Ishikawa (cell line): Measurements from ENCODE around the gene BBS7.

ENCODE experiments used
- CEBPB ChIP-seq: IDR thresholded peaks from 2 replicates; pipeline ENCODE4 v1.6.1; 2012
- CREB1 ChIP-seq: IDR thresholded peaks from 2 replicates; pipeline ENCODE4 v1.6.1; 2012; ENCODE audit warnings: low read depth
- EGR1 ChIP-seq: IDR thresholded peaks from 2 replicates; pipeline ENCODE4 v1.6.1; 2012
- EP300 ChIP-seq: IDR thresholded peaks from 2 replicates; pipeline ENCODE4 v1.6.1; 2012; ENCODE audit warnings: borderline replicate concordance
- FOXM1 ChIP-seq: IDR thresholded peaks from 2 replicates; pipeline ENCODE4 v1.6.1; 2012; ENCODE audit warnings: low read depth, borderline replicate concordance
- NFIC ChIP-seq: IDR thresholded peaks from 2 replicates; pipeline ENCODE4 v1.6.1; 2012
- RAD21 ChIP-seq: IDR thresholded peaks from 2 replicates; pipeline ENCODE4 v1.6.1; 2012; ENCODE audit warnings: low read depth
- REST ChIP-seq: IDR thresholded peaks from 2 replicates; pipeline ENCODE4 v1.6.1; 2012; ENCODE audit warnings: low read depth, mild to moderate bottlenecking
- TAF1 ChIP-seq: IDR thresholded peaks from 2 replicates; pipeline ENCODE4 v1.6.1; 2012; ENCODE audit warnings: low read depth, mild to moderate bottlenecking
- TCF12 ChIP-seq: IDR thresholded peaks from 2 replicates; pipeline ENCODE4 v1.6.1; 2012; ENCODE audit warnings: low read depth
- TEAD4 ChIP-seq: IDR thresholded peaks from 2 replicates; pipeline ENCODE4 v1.6.1; 2012
- USF1 ChIP-seq: IDR thresholded peaks from 2 replicates; pipeline ENCODE4 v1.6.1; 2012
- YY1 ChIP-seq: IDR thresholded peaks from 2 replicates; pipeline ENCODE4 v1.6.1; 2012; ENCODE audit warnings: low read depth
- ZBTB7A ChIP-seq: IDR thresholded peaks from 2 replicates; pipeline ENCODE4 v1.6.1; 2012; ENCODE audit warnings: low read depth
- TF ChIP-seq, protein P1 (sequence below): IDR thresholded peaks from 2 replicates; pipeline ENCODE4 v1.6.1; 2012

BBS7 gene

DNA sequence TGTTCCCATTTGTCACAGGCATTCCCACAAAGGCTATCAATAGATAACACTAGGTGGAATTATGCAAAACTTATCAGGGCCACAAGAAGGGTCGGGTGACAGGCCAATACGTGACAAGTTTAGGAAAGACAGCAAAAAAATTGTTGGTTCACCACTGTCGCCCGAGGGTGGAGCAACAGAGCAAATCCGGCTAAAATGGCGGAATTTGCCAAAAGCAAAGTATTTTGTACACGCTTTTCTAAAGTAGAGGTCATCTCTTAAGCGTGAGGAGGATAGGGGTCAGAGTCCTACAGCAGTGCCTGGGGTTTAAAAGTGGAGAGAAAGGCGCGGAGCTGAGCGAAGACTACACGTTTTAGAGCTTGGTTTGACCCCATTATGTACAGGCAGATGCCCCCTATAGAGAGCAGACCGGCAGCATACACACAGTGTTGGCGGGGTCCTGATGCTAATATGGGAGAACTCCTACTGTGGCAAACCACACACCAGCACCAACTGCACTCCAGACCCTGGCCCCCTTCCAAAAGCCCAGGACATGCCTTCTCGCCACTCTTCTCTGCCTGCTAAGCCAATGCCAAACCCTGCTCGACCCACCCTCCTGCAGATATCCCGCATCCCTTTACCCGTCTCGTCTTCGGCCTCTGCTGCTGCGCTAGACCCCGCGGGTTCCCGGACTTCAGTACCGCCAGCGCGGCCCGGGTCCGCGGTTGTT, 47.3 kb downstream of the BBS7 start:
- TF ChIP-seq NFIC (peak; percentile 32; the same call in 1 of the 2 replicates), RAD21 (no peak), TCF12 (no peak), YY1 (peak; percentile 80), REST (no peak), EP300 (no peak)

DNA sequence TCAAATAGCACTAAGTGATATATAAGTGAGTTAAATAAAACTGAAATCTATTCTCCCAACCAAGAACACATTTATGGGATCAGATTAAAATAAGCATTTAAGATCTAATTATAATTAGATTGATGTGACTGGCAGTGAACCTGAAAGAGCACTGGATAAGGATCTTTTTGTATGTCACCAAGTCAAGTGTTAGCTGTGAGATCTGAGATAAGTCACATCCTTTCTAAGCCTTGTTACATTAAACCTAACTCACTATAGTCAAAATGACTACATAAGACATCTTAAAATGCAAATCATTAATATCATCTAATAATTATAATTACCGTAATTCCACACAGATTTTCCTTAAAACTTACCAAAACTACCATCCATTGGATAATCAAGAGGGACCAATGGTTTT, 48.2 kb downstream of the BBS7 start:
- TF ChIP-seq TCF12 (no peak), EP300 (no peak), CREB1 (no peak), YY1 (no peak), RAD21 (no peak), TEAD4 (no peak), TAF1 (no peak), FOXM1 (no peak), REST (no peak), USF1 (no peak), EGR1 (no peak), NFIC (no peak), ZBTB7A (no peak), CEBPB (no peak)
- TF ChIP-seq, protein P1, sequence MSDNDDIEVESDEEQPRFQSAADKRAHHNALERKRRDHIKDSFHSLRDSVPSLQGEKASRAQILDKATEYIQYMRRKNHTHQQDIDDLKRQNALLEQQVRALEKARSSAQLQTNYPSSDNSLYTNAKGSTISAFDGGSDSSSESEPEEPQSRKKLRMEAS = no peak

- TF ChIP-seq EP300 = no peak
- TF ChIP-seq ZBTB7A = no peak
Observed at GRCh38 chr4:121819216-121819965, 50.9 kb downstream of the BBS7 start.

GRCh38 chr4:121818215-121818614, 52.1 kb downstream of the BBS7 start:
- TF ChIP-seq NFIC = no peak
- no peak for TF ChIP-seq FOXM1
- TF ChIP-seq REST = no peak
- no peak for TF ChIP-seq TCF12
- TF ChIP-seq TEAD4 = no peak
- no peak for TF ChIP-seq RAD21
- no peak for TF ChIP-seq EP300
- TF ChIP-seq, protein P1 = no peak
- TF ChIP-seq USF1 = no peak
- TF ChIP-seq ZBTB7A = no peak
- TF ChIP-seq CEBPB = no peak

GRCh38 chr4:121817701-121818100, 52.6 kb downstream of the BBS7 start:
- no peak for TF ChIP-seq FOXM1
